Measurements from ENCODE around the gene SVIL.
"Not testable (repeated sequence)": the region's sequence is repeated elsewhere in the genome, so short reads cannot be mapped to it uniquely, and the experiment has no call there.

- not testable (repeated sequence) for TF ChIP-seq POLR2A, POLR2AphosphoS5 (IDR thresholded peaks at IDR 0.05; ENCODE audit: low read depth, low read length)
Measured at GRCh38 chr10:29510483-29511157, 124.2 kb downstream of the SVIL start.
